OCI-LY1 (cell line): ENCODE results near the gene GGNBP2.

Experiments used
- H2AFZ ChIP-seq: fragments of 200-600 bp; sonication (generic), shearing (Covaris generic); 2 replicates; pipeline ENCODE4 v1.6.0; 2014; ENCODE audit warnings: antibody characterized with exemption, mild to moderate bottlenecking, low read length
- H3F3A ChIP-seq: fragments of 200-600 bp; sonication (generic), shearing (Covaris generic); 2 replicates; pipeline ENCODE4 v1.6.0; 2014; ENCODE audit warnings: mild to moderate bottlenecking, antibody characterized with exemption, low read length, moderate library complexity; ENCODE audit not compliant: insufficient read depth
- H3K27ac ChIP-seq: fragments of 200-600 bp; sonication (generic); 2 replicates; pipeline ENCODE4 v1.5.1; 2014; ENCODE audit warnings: low read length, mixed run types, mild to moderate bottlenecking, low read depth; ENCODE audit not compliant: poor library complexity, severe bottlenecking
- H3K27me3 ChIP-seq: fragments of 200-600 bp; sonication (generic); 2 replicates; pipeline ENCODE4 v1.6.0; 2014; ENCODE audit warnings: antibody characterized with exemption, mild to moderate bottlenecking, low read length, moderate library complexity; ENCODE audit not compliant: insufficient read depth
- H3K36me3 ChIP-seq: fragments of 200-600 bp; sonication (generic); 2 replicates; pipeline ENCODE4 v1.6.1; 2014; ENCODE audit warnings: mild to moderate bottlenecking, antibody characterized with exemption, low read length, moderate library complexity, mixed read lengths; ENCODE audit not compliant: insufficient read depth
- H3K4me1 ChIP-seq: fragments of 200-600 bp; sonication (generic); 2 replicates; pipeline ENCODE4 v1.5.1; 2014; ENCODE audit warnings: mild to moderate bottlenecking, low read length, moderate library complexity; ENCODE audit not compliant: insufficient read depth, severe bottlenecking
- H3K4me2 ChIP-seq: fragments of 200-600 bp; sonication (generic), shearing (Covaris generic); 2 replicates; pipeline ENCODE4 v1.6.1; 2014; ENCODE audit warnings: low read length
- H3K4me3 ChIP-seq: fragments of 200-600 bp; sonication (generic); 2 replicates; pipeline ENCODE4 v1.5.1; 2014; ENCODE audit warnings: low read length, low read depth, mild to moderate bottlenecking, mixed read lengths; ENCODE audit not compliant: poor library complexity, severe bottlenecking
- H3K79me2 ChIP-seq: fragments of 200-600 bp; shearing (Covaris generic); 2 replicates; pipeline ENCODE4 v1.6.1; 2016; ENCODE audit warnings: mixed run types, low read length, mixed read lengths; ENCODE audit not compliant: insufficient read depth
- H3K9ac ChIP-seq: fragments of 200-600 bp; sonication (generic), shearing (Covaris generic); 2 replicates; pipeline ENCODE4 v1.6.1; 2014; ENCODE audit warnings: mild to moderate bottlenecking, low read length, mixed read lengths
- H3K9me2 ChIP-seq: fragments of 200-600 bp; sonication (generic), shearing (Covaris generic); 2 replicates; pipeline ENCODE4 v1.6.1; 2014; ENCODE audit warnings: low read depth, mild to moderate bottlenecking, low read length, mixed read lengths
- H3K9me3 ChIP-seq: fragments of 200-600 bp; shearing (Covaris generic); 2 replicates; pipeline ENCODE4 v1.6.1; 2014; ENCODE audit warnings: low read length, mixed read lengths
- H4K20me1 ChIP-seq: fragments of 200-600 bp; sonication (generic), shearing (Covaris generic); 2 replicates; pipeline ENCODE4 v1.6.0; 2016; ENCODE audit warnings: mild to moderate bottlenecking, low read length; ENCODE audit not compliant: insufficient read depth
- EZH2 ChIP-seq: fragments of 200-600 bp; sonication (generic), shearing (Covaris generic); IDR thresholded peaks from 2 replicates; pipeline ENCODE4 v1.8.0; 2017; ENCODE audit warnings: borderline replicate concordance, mixed run types, mild to moderate bottlenecking, antibody characterized with exemption, low read length, moderate library complexity, mixed read lengths
- TF ChIP-seq, protein P1 (sequence below): fragments of 200-600 bp; sonication (generic), shearing (Covaris generic); IDR thresholded peaks from 2 replicates; pipeline ENCODE4 v1.5.1; 2017; ENCODE audit warnings: mild to moderate bottlenecking, antibody characterized with exemption, low read length, moderate library complexity, mixed read lengths

GGNBP2 gene

DNA sequence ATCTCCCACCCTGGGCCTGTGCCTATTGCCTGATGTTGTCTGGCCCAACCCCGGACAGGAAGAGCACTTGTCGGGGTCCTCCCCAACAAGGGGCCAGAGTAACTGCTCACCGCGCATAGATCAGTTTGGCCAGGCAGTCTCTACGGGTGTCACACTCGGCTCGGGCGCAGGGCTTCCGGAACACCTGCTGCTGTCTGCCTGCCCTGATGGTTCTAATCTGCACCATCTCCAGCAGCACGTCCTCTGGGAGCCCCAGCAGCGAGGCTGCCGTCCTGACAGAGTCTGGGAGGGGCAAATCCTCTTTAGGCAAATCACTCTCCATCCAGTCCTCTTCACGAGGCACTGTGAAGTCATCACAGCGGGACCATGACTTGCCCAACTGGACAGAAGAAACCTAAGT, 34.1 kb upstream of the GGNBP2 start:
- no peaks in the 10 kb centered on the region for H3K79me2 ChIP-seq
- no peaks in the 10 kb centered on the region for H3K9me3 ChIP-seq
- no peaks in the 10 kb centered on the region for H3F3A ChIP-seq
- H3K27ac ChIP-seq = no peak overlapping the region
- H3K36me3 ChIP-seq = peaks cover 66% of the 10 kb centered on the region
- H2AFZ ChIP-seq = no peak overlapping the region
- H3K9ac ChIP-seq = no peak overlapping the region
- TF ChIP-seq, protein P1, sequence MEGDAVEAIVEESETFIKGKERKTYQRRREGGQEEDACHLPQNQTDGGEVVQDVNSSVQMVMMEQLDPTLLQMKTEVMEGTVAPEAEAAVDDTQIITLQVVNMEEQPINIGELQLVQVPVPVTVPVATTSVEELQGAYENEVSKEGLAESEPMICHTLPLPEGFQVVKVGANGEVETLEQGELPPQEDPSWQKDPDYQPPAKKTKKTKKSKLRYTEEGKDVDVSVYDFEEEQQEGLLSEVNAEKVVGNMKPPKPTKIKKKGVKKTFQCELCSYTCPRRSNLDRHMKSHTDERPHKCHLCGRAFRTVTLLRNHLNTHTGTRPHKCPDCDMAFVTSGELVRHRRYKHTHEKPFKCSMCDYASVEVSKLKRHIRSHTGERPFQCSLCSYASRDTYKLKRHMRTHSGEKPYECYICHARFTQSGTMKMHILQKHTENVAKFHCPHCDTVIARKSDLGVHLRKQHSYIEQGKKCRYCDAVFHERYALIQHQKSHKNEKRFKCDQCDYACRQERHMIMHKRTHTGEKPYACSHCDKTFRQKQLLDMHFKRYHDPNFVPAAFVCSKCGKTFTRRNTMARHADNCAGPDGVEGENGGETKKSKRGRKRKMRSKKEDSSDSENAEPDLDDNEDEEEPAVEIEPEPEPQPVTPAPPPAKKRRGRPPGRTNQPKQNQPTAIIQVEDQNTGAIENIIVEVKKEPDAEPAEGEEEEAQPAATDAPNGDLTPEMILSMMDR = no peak
- TF ChIP-seq EZH2 = no peak
- H3K27me3 ChIP-seq = no peaks in the 10 kb centered on the region
- no peaks in the 10 kb centered on the region for H3K4me1 ChIP-seq
- no peak overlapping the region for H3K4me3 ChIP-seq
- H3K4me2 ChIP-seq = no peak overlapping the region
- H4K20me1 ChIP-seq = no peaks in the 10 kb centered on the region
- H3K9me2 ChIP-seq = no peaks in the 10 kb centered on the region

DNA sequence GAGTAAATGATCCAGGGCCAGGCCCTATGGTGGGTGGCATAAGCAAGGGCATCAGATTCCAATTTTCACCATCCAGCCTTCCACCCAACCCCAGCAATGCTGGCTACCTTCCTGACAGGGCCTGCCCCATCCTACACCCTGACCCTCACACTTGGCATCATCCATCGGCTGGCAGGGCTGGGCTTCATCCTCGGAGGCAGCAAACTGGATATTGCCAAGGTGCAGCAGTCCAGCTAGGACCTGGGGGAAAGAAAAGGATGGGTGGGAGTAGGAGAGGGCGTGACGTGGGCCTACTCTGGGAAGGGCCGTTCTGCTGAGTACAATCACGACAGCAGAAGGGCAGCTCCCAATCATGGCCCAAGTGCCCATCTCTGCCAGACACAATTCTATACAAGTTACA, 33.5 kb upstream of the GGNBP2 start:
- H3K36me3 ChIP-seq = peaks cover 62% of the 10 kb centered on the region
- H3K27me3 ChIP-seq = no peaks in the 10 kb centered on the region
- TF ChIP-seq, protein P1 = no peak
- no peak for TF ChIP-seq EZH2
- H3K9me3 ChIP-seq = no peaks in the 10 kb centered on the region
- no peak overlapping the region for H3K27ac ChIP-seq
- no peaks in the 10 kb centered on the region for H3K4me1 ChIP-seq
- no peak overlapping the region for H3K4me3 ChIP-seq
- H3K9ac ChIP-seq = no peak overlapping the region
- no peaks in the 10 kb centered on the region for H3K9me2 ChIP-seq
- no peaks in the 10 kb centered on the region for H4K20me1 ChIP-seq
- no peak overlapping the region for H3K4me2 ChIP-seq
- H3K79me2 ChIP-seq = no peaks in the 10 kb centered on the region
- no peak overlapping the region for H2AFZ ChIP-seq
- H3F3A ChIP-seq = no peaks in the 10 kb centered on the region

DNA sequence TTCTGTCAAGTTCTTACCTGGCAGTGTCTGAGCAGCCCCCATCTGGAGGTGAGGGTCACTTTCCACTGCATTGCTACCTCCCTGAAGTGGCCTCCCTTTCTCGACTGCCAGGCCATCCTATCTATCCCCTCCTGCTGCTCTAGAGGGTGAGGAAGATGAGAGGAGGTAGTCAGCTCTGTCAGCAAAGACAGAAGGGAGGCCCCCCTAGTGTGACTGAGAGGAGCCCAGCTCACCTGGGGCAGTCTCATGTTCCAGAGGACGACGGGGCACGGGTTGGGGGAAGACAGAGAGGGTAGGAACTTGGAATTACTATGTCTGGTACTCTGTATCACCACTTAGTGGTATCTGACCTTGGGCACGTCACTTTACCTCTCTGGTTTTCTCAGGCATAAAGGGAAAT, 32.1 kb upstream of the GGNBP2 start:
- no peak overlapping the region for H2AFZ ChIP-seq

More for the DNA sequence above, 32.1 kb upstream of the GGNBP2 start:
- no peaks in the 10 kb centered on the region for H3K4me1 ChIP-seq
- no peaks in the 10 kb centered on the region for H3K9me3 ChIP-seq
- no peaks in the 10 kb centered on the region for H3K27me3 ChIP-seq
- H3F3A ChIP-seq = no peaks in the 10 kb centered on the region
- H3K4me3 ChIP-seq = no peak overlapping the region
- H3K79me2 ChIP-seq = no peaks in the 10 kb centered on the region
- H3K27ac ChIP-seq = no peak overlapping the region
- H4K20me1 ChIP-seq = no peaks in the 10 kb centered on the region
- H3K4me2 ChIP-seq = no peak overlapping the region
- no peak for TF ChIP-seq EZH2
- TF ChIP-seq, protein P1 = no peak
- no peak overlapping the region for H3K9ac ChIP-seq
- no peaks in the 10 kb centered on the region for H3K9me2 ChIP-seq
- H3K36me3 ChIP-seq = peaks cover 65% of the 10 kb centered on the region
